ENCODE measurements around the gene PRLH. TPM values are rescaled to one million over a fixed set of nuclear protein-coding genes. Genes with fewer than 3 reads are reported as not detected.
A peak's percentile ranks its signal among the peaks of the same experiment; 100 is the strongest.

The PRLH gene
- total and polyA plus RNA-seq, 2 of the 13 experiments (the other 11 are each of a cell fraction or from before 2014, with no cell fraction given): not detected

DNA sequence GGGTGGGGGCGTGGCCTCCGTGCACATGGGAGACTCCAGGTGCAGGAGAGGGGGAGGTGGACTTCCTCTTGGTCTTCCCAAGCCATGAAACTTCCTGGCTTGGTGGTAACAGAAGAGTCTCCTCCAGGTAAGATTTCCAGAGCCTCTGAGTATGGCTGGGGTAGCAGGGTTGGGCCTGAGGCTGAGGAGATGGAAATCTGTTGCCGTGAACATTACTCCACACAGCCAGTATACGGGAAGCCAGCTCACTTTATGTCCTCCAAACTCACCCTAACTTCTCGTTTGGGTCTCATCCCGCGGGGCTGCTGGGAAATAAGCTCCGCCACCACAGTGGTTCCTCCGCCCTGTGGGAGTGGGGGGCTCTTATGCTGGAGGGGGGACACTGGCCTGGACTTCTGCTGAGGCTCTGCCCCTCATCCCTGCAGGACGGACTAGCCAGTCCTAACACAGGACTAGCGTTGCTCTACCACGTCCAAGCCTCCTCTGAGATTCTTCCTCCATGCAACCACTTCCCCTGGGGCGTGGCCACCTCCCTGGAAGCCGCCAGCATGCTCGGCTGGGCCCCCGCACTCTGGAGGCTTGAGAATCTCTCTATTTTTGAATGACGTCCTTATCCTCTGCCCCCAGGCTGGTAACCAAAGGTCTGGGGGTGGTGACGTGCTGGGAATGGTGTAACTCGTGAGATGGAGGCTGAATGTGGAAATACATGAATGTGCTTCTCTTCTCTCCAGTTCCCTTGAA lies 24.9 kb downstream of the PRLH start (continued):
- 0 out of 2 replicates have a peak, but pooled peaks have one; percentile 40 for TF ChIP-seq AHR (CRISPR knock-in tag; IDR thresholded peaks at IDR 0.05)
- 0 out of 2 replicates have a peak, but pooled peaks have one; percentile 39 for TF ChIP-seq TBX2 (CRISPR knock-in tag; IDR thresholded peaks at IDR 0.05; ENCODE audit: borderline replicate concordance)
- TF ChIP-seq SP1 (IDR thresholded peaks at IDR 0.05): no peak
- TF ChIP-seq SP1 (CRISPR knock-in tag; IDR thresholded peaks at IDR 0.05): peak; percentile 34; the same call in 1 of the 2 replicates
- peak; percentile 39 for TF ChIP-seq MYC (CRISPR knock-in tag; IDR thresholded peaks at IDR 0.05; ENCODE audit: borderline replicate concordance)
- peak; percentile 3; the same call in 1 of the 2 replicates for TF ChIP-seq POLR2G (IDR thresholded peaks at IDR 0.05; ENCODE audit: low read depth, low read length)

- in situ Hi-C loops (cut with HindIII; ENCODE audit: extremely low pct_ligation_motif_present, low pct_unique_long_range_greater_than_20kb): no loop called here
- intact Hi-C loops (cut with micrococcal nuclease; ENCODE audit: unreplicated experiment): no loop called here
- WGBS (ENCODE audit: low lambda C conversion rate): over 99% methylated on average over 18 of the region's 18 CpGs
- no peak overlapping the region for H3K4me2 ChIP-seq (ENCODE audit: low read depth, low read length)
- H3K9me3 ChIP-seq (ENCODE audit: low read length): no peaks in the 10 kb centered on the region
- no peak overlapping the region for H3K9ac ChIP-seq (ENCODE audit: insufficient read depth, low read depth, low read length)
- POLR2A ChIA-PET: no interaction called here
- H3K4me3 ChIP-seq (replicated peaks in 1 of 3; ENCODE audit: insufficient read depth in 1 of 3, low read depth in 2 of 3, low read length in 3 of 3): no peak overlapping the region
- H3K27me3 ChIP-seq (ENCODE audit: control insufficient read depth in 1 of 2, insufficient read depth in 2 of 2, low read length in 2 of 2): no peaks in the 10 kb centered on the region; a peak in 1 of 5 replicates
- H3K27ac ChIP-seq (ENCODE audit: extremely low read length, insufficient read depth, low read length): no peak overlapping the region
- ATAC-seq (no peak), DNase-seq (ENCODE audit: low spot score) (no peak), FAIRE-seq (no peak)
- no peaks in the 10 kb centered on the region for H3K36me3 ChIP-seq (replicated peaks in 1 of 2; ENCODE audit: control insufficient read depth in 1 of 2, insufficient read depth in 2 of 2, low read length in 2 of 2)
- CTCF ChIA-PET (ENCODE audit: low intra/inter-chr PET ratio, low total read pairs): no interaction called here
- H3K79me2 ChIP-seq (ENCODE audit: insufficient read depth, low read length): peaks cover 23% of the 10 kb centered on the region
- peaks cover 97% of the 10 kb centered on the region for H3K4me1 ChIP-seq (ENCODE audit: insufficient read depth, low read length)
- BruUV-seq (replicated peaks): no TSS peak
- H2AFZ ChIP-seq (ENCODE audit: low read length): no peak overlapping the region
- H4K20me1 ChIP-seq (ENCODE audit: insufficient read depth, low read length): no peaks in the 10 kb centered on the region
- TF ChIP-seq MED8 (CRISPR knock-in tag; IDR thresholded peaks at IDR 0.05; ENCODE audit: insufficient replicate concordance) (no peak), NFE2L1 (CRISPR knock-in tag; IDR thresholded peaks at IDR 0.05; ENCODE audit: borderline replicate concordance) (no peak), PCBP1 (IDR thresholded peaks at IDR 0.05; ENCODE audit: borderline replicate concordance, low read depth, low read length) (no peak), CBX2 (IDR thresholded peaks at IDR 0.05; ENCODE audit: low read depth, low read length) (no peak), CBX2 (CRISPR knock-in tag; IDR thresholded peaks at IDR 0.05; ENCODE audit: low read depth) (no peak)
- TF ChIP-seq, protein P1, sequence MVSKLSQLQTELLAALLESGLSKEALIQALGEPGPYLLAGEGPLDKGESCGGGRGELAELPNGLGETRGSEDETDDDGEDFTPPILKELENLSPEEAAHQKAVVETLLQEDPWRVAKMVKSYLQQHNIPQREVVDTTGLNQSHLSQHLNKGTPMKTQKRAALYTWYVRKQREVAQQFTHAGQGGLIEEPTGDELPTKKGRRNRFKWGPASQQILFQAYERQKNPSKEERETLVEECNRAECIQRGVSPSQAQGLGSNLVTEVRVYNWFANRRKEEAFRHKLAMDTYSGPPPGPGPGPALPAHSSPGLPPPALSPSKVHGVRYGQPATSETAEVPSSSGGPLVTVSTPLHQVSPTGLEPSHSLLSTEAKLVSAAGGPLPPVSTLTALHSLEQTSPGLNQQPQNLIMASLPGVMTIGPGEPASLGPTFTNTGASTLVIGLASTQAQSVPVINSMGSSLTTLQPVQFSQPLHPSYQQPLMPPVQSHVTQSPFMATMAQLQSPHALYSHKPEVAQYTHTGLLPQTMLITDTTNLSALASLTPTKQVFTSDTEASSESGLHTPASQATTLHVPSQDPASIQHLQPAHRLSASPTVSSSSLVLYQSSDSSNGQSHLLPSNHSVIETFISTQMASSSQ (IDR thresholded peaks at IDR 0.05; ENCODE audit: low read depth): no peak
- TF ChIP-seq, protein P1 (CRISPR knock-in tag; IDR thresholded peaks at IDR 0.05; ENCODE audit: borderline replicate concordance): no peak
Observed at GRCh38 chr2:237592425-237592980, 26.1 kb downstream of the PRLH start.
